ENCODE measurements around the gene CELA2A.

CELA2A gene

DNA sequence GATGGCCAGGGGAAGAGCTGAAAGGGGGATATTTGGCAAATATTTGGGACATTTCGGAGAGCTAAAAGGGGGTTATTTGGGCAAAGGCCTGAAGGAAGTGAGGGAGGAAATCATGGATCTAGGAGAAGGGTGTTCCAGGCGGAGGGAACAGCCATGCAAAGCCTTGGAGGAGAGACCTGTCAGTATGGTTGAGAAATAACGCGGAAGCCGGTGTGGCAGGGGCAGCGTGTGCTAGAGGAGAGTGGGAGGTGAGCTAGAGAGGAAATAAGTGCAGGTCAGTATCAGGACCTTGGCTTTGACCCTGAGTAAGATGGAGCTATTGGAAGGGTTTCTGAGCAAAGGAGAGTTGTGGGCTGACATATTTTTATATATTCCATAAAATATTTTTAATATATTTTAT, 15.3 kb upstream of the CELA2A start:
- H3K4me1 ChIP-seq (ENCODE audit: insufficient read depth, low read length, poor library complexity, severe bottlenecking), result no peaks in the 10 kb centered on the region
- H3K9ac ChIP-seq (ENCODE audit: low read depth, low read length, poor library complexity, severe bottlenecking), result no peak overlapping the region
- TF ChIP-seq, protein P1, sequence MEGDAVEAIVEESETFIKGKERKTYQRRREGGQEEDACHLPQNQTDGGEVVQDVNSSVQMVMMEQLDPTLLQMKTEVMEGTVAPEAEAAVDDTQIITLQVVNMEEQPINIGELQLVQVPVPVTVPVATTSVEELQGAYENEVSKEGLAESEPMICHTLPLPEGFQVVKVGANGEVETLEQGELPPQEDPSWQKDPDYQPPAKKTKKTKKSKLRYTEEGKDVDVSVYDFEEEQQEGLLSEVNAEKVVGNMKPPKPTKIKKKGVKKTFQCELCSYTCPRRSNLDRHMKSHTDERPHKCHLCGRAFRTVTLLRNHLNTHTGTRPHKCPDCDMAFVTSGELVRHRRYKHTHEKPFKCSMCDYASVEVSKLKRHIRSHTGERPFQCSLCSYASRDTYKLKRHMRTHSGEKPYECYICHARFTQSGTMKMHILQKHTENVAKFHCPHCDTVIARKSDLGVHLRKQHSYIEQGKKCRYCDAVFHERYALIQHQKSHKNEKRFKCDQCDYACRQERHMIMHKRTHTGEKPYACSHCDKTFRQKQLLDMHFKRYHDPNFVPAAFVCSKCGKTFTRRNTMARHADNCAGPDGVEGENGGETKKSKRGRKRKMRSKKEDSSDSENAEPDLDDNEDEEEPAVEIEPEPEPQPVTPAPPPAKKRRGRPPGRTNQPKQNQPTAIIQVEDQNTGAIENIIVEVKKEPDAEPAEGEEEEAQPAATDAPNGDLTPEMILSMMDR (conservative IDR thresholded peaks at IDR 0.05; ENCODE audit: low read length), result no peak
- no peak for TF ChIP-seq EZH2phosphoT487 (IDR thresholded peaks at IDR 0.05; ENCODE audit: borderline replicate concordance)
- H3K79me2 ChIP-seq (ENCODE audit: insufficient read depth, low read length), result no peaks in the 10 kb centered on the region
- no peaks in the 10 kb centered on the region for H3K9me3 ChIP-seq (ENCODE audit: insufficient read depth, low read depth, low read length)
- no peaks in the 10 kb centered on the region for H3K27me3 ChIP-seq (ENCODE audit: insufficient read depth, low read length, poor library complexity, severe bottlenecking)
- no peaks in the 10 kb centered on the region for H3K9me2 ChIP-seq (replicated peaks; ENCODE audit: low read depth, low read length)
- H4K20me1 ChIP-seq (ENCODE audit: insufficient read depth, low read length, poor library complexity, severe bottlenecking), result no peaks in the 10 kb centered on the region
- no peaks in the 10 kb centered on the region for H3F3A ChIP-seq (ENCODE audit: low read depth)
- H3K4me3 ChIP-seq (ENCODE audit: low read length, poor library complexity, severe bottlenecking), result no peak overlapping the region
- H3K36me3 ChIP-seq (ENCODE audit: insufficient read depth, low read length), result no peaks in the 10 kb centered on the region
- no peak overlapping the region for H3K4me2 ChIP-seq (ENCODE audit: low read depth, low read length, poor library complexity, severe bottlenecking)
- H2AFZ ChIP-seq (ENCODE audit: low read length), result no peak overlapping the region

DNA sequence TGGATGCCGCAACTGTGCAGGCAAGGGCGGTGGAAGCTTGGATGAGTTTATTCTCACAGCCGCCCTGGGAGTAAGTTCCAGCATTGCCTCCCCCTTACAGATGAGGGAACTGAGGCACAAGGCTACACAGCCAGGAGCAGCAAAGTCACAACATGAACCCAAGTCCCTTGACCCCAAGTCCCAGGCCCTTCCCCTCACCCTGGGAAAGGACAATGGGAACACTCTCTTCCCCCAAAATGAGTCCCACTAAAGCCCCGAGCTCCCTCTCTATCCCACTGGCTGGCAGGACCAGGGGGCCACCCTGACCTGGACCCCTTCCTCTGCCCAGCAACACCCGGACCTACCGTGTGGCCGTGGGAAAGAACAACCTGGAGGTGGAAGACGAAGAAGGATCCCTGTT, 14.4 kb upstream of the CELA2A start:
- TF ChIP-seq, protein P1 (conservative IDR thresholded peaks at IDR 0.05; ENCODE audit: low read length), result no peak
- TF ChIP-seq EZH2phosphoT487 (IDR thresholded peaks at IDR 0.05; ENCODE audit: borderline replicate concordance), result no peak
- Histone ChIP-seq H3K4me3 (ENCODE audit: low read length, poor library complexity, severe bottlenecking) (no peak overlapping the region), H3K79me2 (ENCODE audit: insufficient read depth, low read length) (no peaks in the 10 kb centered on the region), H3K9ac (ENCODE audit: low read depth, low read length, poor library complexity, severe bottlenecking) (no peak overlapping the region), H2AFZ (ENCODE audit: low read length) (no peak overlapping the region), H3K9me3 (ENCODE audit: insufficient read depth, low read depth, low read length) (no peaks in the 10 kb centered on the region), H3K27me3 (ENCODE audit: insufficient read depth, low read length, poor library complexity, severe bottlenecking) (no peaks in the 10 kb centered on the region), H3K4me1 (ENCODE audit: insufficient read depth, low read length, poor library complexity, severe bottlenecking) (no peaks in the 10 kb centered on the region), H3K9me2 (replicated peaks; ENCODE audit: low read depth, low read length) (no peaks in the 10 kb centered on the region), H3K36me3 (ENCODE audit: insufficient read depth, low read length) (no peaks in the 10 kb centered on the region), H4K20me1 (ENCODE audit: insufficient read depth, low read length, poor library complexity, severe bottlenecking) (no peaks in the 10 kb centered on the region), H3F3A (ENCODE audit: low read depth) (no peaks in the 10 kb centered on the region), H3K4me2 (ENCODE audit: low read depth, low read length, poor library complexity, severe bottlenecking) (no peak overlapping the region)

DNA sequence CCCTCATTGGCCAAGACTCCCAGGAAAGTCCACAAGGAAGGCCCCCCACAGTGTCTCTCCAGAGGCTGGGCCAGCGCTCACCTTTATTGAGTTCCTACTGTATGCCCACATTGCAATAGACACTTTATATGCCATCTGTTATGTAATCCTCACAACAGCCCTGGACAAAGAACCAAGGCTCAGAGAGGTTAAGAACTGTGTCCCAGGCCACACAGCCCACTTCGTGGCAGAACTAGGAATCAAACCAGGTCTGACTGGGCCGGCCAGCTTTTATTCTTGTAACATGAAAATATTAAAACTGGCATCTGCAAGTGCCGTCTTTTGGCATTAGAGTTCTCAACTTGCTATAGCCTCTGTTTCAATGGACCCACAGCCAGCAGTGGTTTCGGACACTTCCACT, 13.8 kb upstream of the CELA2A start:
- no peaks in the 10 kb centered on the region for H3F3A ChIP-seq (ENCODE audit: low read depth)
- H2AFZ ChIP-seq (ENCODE audit: low read length), result no peak overlapping the region
- no peak overlapping the region for H3K4me2 ChIP-seq (ENCODE audit: low read depth, low read length, poor library complexity, severe bottlenecking)
- H3K79me2 ChIP-seq (ENCODE audit: insufficient read depth, low read length), result no peaks in the 10 kb centered on the region
- H3K36me3 ChIP-seq (ENCODE audit: insufficient read depth, low read length), result no peaks in the 10 kb centered on the region
- no peaks in the 10 kb centered on the region for H4K20me1 ChIP-seq (ENCODE audit: insufficient read depth, low read length, poor library complexity, severe bottlenecking)
- no peak overlapping the region for H3K9ac ChIP-seq (ENCODE audit: low read depth, low read length, poor library complexity, severe bottlenecking)
- H3K9me2 ChIP-seq (replicated peaks; ENCODE audit: low read depth, low read length), result no peaks in the 10 kb centered on the region
- no peak for TF ChIP-seq EZH2phosphoT487 (IDR thresholded peaks at IDR 0.05; ENCODE audit: borderline replicate concordance)
- TF ChIP-seq, protein P1 (conservative IDR thresholded peaks at IDR 0.05; ENCODE audit: low read length), result no peak
- no peaks in the 10 kb centered on the region for H3K4me1 ChIP-seq (ENCODE audit: insufficient read depth, low read length, poor library complexity, severe bottlenecking)
- H3K9me3 ChIP-seq (ENCODE audit: insufficient read depth, low read depth, low read length), result no peaks in the 10 kb centered on the region
- H3K27me3 ChIP-seq (ENCODE audit: insufficient read depth, low read length, poor library complexity, severe bottlenecking), result no peaks in the 10 kb centered on the region
- no peak overlapping the region for H3K4me3 ChIP-seq (ENCODE audit: low read length, poor library complexity, severe bottlenecking)
